PC-9 (cell line): ENCODE measurements around the gene LMO2. TPM values are rescaled to one million over a fixed set of nuclear protein-coding genes. Genes with fewer than 3 reads are reported as not detected.
"Not testable (repeated sequence)": the region's sequence is repeated elsewhere in the genome, so short reads cannot be mapped to it uniquely, and the experiment has no call there.

Experiments used
- BruUV-seq: library from RNA; stranded (reverse); fragments of 400-500 nt; replicated peaks from 2 replicates; lab custom pipeline; 2021; lab: Mats Ljungman, UMichigan
- CTCF ChIA-PET: fragments of 300-600 bp; sonication (Branson Sonifier 250); formaldehyde crosslinking; loops from one replicate; lab custom pipeline; 2022; ENCODE audit warnings: antibody characterized with exemption; lab: Charles Lee
- POLR2A ChIA-PET: fragments of 300-600 bp; sonication (Branson Sonifier 250); formaldehyde crosslinking; loops from one replicate; lab custom pipeline; 2022; ENCODE audit warnings: antibody characterized with exemption; ENCODE audit not compliant: unreplicated experiment; lab: Charles Lee
- DNase-seq, 2 experiments: peaks; one replicate each; pipeline versions ENCODE4 v3.0.0 to v3.0.0-alpha.2; 2015 to 2022; ENCODE audit warnings: mixed read lengths in 1 of 2
- H2AFZ ChIP-seq: fragments of 200-600 bp; sonication (generic); 2 replicates; pipeline ENCODE4 v1.8.1; 2017; ENCODE audit warnings: antibody characterized with exemption
- H3F3A ChIP-seq: fragments of 200-600 bp; sonication (generic); 2 replicates; pipeline ENCODE4 v1.8.1; 2017; ENCODE audit warnings: antibody characterized with exemption, mild to moderate bottlenecking, low read depth; ENCODE audit not compliant: insufficient read depth
- H3K27ac ChIP-seq: fragments of 200-600 bp; sonication (generic); 2 replicates; pipeline ENCODE4 v1.6.1; 2016; ENCODE audit warnings: mixed run types
- H3K27me3 ChIP-seq: fragments of 200-600 bp; sonication (generic); 2 replicates; pipeline ENCODE4 v1.6.1; 2016; ENCODE audit warnings: low read depth, mixed run types; ENCODE audit not compliant: insufficient read depth
- H3K36me3 ChIP-seq: fragments of 200-600 bp; sonication (generic); 2 replicates; pipeline ENCODE4 v1.6.1; 2016; ENCODE audit warnings: low read depth, mixed run types
- H3K4me1 ChIP-seq: fragments of 200-600 bp; sonication (generic); replicated peaks from 2 replicates; pipeline ENCODE4 v1.6.1; 2016; ENCODE audit warnings: mixed run types; ENCODE audit not compliant: insufficient read depth
- H3K4me2 ChIP-seq: fragments of 200-600 bp; sonication (generic); 2 replicates; pipeline ENCODE4 v1.6.1; 2017; ENCODE audit warnings: mixed run types
- H3K4me3 ChIP-seq: fragments of 200-600 bp; sonication (generic); 2 replicates; pipeline ENCODE4 v1.6.1; 2016; ENCODE audit warnings: mixed run types
- H3K79me2 ChIP-seq: fragments of 200-600 bp; sonication (generic); 2 replicates; pipeline ENCODE4 v1.6.1; 2017; ENCODE audit warnings: low read depth, mixed run types
- H3K9me2 ChIP-seq: fragments of 200-600 bp; sonication (generic); 2 replicates; pipeline ENCODE4 v1.8.1; 2017; ENCODE audit warnings: mild to moderate bottlenecking; ENCODE audit not compliant: insufficient read depth
- H3K9me3 ChIP-seq: fragments of 200-600 bp; sonication (generic); 2 replicates; pipeline ENCODE4 v1.8.1; 2016; ENCODE audit warnings: low read depth; ENCODE audit not compliant: insufficient read depth
- H4K20me1 ChIP-seq: fragments of 200-600 bp; sonication (generic); 2 replicates; pipeline ENCODE4 v1.8.1; 2017; ENCODE audit not compliant: insufficient read depth
- EZH2 ChIP-seq: fragments of 200-600 bp; sonication (generic); IDR thresholded peaks from 2 replicates; pipeline ENCODE4 v1.8.0; 2017; ENCODE audit warnings: antibody characterized with exemption, low read depth
- intact Hi-C: fragments of 100-400 bp; cut with micrococcal nuclease; formaldehyde crosslinking; loops from one replicate; pipeline ENCODE4 v1.10.0; 2022; ENCODE audit not compliant: unreplicated experiment
- total RNA-seq: library from RNA; stranded (reverse); gene quantifications from 2 replicates; pipeline ENCODE4 v1.2.3, GENCODE V29; 2021
- TF ChIP-seq, protein P1 (sequence below): fragments of 200-600 bp; sonication (generic); conservative IDR thresholded peaks from 2 replicates; pipeline ENCODE4 v1.6.1; 2017; ENCODE audit warnings: mixed run types, antibody characterized with exemption, mild to moderate bottlenecking, moderate library complexity

Gene LMO2
- total RNA-seq, 1 experiment from 2014 or later: 0.28 TPM

DNA sequence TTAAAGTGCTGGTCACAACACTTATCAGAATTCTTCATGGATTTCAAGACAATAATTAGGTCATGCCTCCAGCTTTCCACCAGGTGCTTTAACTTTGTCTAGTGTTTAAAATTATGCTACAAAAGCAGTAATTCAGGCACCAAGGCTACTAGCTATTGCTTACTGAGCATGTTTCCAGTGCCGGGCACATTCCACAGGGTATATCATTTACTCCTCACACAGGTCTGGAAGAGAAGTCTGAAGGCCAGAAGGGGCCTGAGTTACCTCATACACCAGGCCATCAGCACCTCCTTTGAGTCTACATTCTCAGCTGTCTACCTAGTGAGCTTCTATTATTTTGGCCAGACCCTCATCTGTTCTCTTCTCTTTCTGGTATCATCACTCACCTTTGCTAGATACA lies 41.7 kb upstream of the LMO2 start:
- Histone ChIP-seq H3K79me2 (no peaks in the 10 kb centered on the region), H3K27ac (no peak overlapping the region), H2AFZ (no peak overlapping the region), H3K4me2 (no peak overlapping the region), H3K4me1 (0 out of 2 replicates have a peak, but pooled peaks cover 4% of the 10 kb centered on the region), H4K20me1 (no peaks in the 10 kb centered on the region), H3K4me3 (no peak overlapping the region), H3K9me2 (no peaks in the 10 kb centered on the region), H3F3A (no peaks in the 10 kb centered on the region), H3K27me3 (no peaks in the 10 kb centered on the region), H3K9me3 (peaks cover 20% of the 10 kb centered on the region), H3K36me3 (no peaks in the 10 kb centered on the region)
- CTCF ChIA-PET: no interaction called here
- no peak for DNase-seq
- POLR2A ChIA-PET: interaction anchor here (0.6 kb wide), 1 partner anchor 145 kb away, joined by 3 read pairs; no protein-coding TSS in a partner anchor
- BruUV-seq: no TSS peak
- intact Hi-C loops: no loop called here
- TF ChIP-seq, protein P1, sequence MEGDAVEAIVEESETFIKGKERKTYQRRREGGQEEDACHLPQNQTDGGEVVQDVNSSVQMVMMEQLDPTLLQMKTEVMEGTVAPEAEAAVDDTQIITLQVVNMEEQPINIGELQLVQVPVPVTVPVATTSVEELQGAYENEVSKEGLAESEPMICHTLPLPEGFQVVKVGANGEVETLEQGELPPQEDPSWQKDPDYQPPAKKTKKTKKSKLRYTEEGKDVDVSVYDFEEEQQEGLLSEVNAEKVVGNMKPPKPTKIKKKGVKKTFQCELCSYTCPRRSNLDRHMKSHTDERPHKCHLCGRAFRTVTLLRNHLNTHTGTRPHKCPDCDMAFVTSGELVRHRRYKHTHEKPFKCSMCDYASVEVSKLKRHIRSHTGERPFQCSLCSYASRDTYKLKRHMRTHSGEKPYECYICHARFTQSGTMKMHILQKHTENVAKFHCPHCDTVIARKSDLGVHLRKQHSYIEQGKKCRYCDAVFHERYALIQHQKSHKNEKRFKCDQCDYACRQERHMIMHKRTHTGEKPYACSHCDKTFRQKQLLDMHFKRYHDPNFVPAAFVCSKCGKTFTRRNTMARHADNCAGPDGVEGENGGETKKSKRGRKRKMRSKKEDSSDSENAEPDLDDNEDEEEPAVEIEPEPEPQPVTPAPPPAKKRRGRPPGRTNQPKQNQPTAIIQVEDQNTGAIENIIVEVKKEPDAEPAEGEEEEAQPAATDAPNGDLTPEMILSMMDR: no peak
- TF ChIP-seq EZH2: no peak

DNA sequence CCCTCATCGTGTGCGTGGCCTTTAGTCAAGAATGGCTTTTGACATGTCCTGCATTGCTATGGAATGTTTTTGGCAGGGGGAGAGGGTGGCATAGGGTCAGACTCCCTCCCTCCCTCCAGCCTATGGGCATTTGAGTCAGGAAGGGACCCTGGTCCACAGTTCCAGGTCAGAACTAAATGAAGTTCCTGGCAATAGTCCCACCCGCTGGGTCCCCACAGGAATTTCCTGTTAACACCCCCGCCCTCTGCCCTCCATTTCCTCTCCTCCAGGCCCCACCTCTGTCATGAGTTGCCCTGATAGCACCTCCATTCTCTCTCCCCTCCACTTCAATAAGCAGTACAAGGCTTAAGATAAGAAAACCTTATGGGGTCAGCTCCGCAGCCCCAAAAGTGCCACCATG lies 40.8 kb upstream of the LMO2 start:
- peaks cover 20% of the 10 kb centered on the region for H3K9me3 ChIP-seq
- H3F3A ChIP-seq: no peaks in the 10 kb centered on the region
- no peaks in the 10 kb centered on the region for H3K79me2 ChIP-seq
- no peak overlapping the region for H3K27ac ChIP-seq
- intact Hi-C loops: no loop called here
- H4K20me1 ChIP-seq: no peaks in the 10 kb centered on the region
- CTCF ChIA-PET: interaction anchor here (0.5 kb wide), 1 partner anchor 10 kb away, joined by 5 read pairs; no protein-coding TSS in a partner anchor
- H3K4me1 ChIP-seq: 0 out of 2 replicates have a peak, but pooled peaks cover 4% of the 10 kb centered on the region
- H3K4me2 ChIP-seq: no peak overlapping the region
- TF ChIP-seq, protein P1: no peak
- no peak for TF ChIP-seq EZH2
- H2AFZ ChIP-seq: no peak overlapping the region
- DNase-seq: no peak
- no peak overlapping the region for H3K4me3 ChIP-seq
- H3K36me3 ChIP-seq: no peaks in the 10 kb centered on the region
- BruUV-seq: no TSS peak
- no peaks in the 10 kb centered on the region for H3K27me3 ChIP-seq
- POLR2A ChIA-PET: no interaction called here
- H3K9me2 ChIP-seq: no peaks in the 10 kb centered on the region

DNA sequence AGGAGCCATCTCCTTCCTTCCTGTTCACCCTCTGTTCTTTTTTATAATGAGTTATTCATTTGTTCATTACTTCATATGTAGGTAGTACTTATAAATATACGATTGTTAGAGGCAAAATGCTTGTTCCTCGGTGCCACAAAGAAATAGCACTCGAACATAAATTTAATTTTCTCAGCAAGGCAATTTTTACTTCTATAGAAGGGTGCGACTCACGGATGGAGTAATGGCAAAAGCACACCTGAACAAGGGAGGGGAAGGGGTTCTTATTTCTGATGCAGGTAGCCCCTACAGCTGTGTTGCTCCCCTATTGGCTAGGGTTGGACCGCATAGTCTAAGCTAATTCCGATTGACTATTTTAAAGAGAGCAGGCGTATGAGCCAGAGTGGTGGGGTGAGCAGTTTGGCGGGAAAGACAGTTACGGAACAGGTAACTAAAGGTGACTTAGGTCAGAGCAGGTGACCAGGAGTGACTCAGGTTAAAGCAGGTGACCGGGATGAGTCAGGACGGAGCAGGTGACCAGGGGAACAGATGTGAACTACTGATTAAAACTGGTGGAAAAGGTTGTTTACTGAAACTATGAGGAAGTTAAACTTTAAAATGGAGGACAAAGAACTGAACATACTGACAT lies 40.0 kb upstream of the LMO2 start:
- H3K27me3 ChIP-seq, DNase-seq, H2AFZ ChIP-seq, H3K36me3 ChIP-seq, H3K4me2 ChIP-seq, H3K79me2 ChIP-seq, H3K4me3 ChIP-seq, intact Hi-C loops, POLR2A ChIA-PET, BruUV-seq, H3K9me2 ChIP-seq, H3K4me1 ChIP-seq, H3K27ac ChIP-seq, H3F3A ChIP-seq, H4K20me1 ChIP-seq: not testable (repeated sequence)
- peaks cover 20% of the 10 kb centered on the region for H3K9me3 ChIP-seq
- CTCF ChIA-PET: interaction anchor here (0.6 kb wide), 1 partner anchor 27 kb away, joined by 6 read pairs; no protein-coding TSS in a partner anchor
